ENCODE measurements around the gene PDE4A.

PDE4A gene

DNA sequence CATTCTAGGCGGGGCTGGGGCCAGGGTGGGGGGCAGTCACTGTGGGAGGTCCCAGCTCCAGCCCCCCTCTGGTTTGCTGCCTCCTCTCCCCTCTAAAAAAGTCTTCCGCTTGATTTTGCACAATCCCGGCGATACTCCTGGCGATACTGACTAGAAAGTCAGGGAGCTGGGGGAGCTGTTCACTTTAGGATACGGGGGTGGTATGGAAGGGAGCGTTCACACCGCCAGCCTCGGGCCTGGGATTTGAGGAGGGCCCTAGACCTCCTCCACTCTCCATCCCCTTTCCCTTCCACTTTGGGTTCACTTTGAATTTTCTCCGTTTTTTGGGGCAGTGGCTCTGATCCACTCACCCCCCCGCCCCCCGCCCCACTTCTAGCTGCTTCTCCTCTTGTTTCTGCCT is 47.8 kb downstream of the PDE4A start:
- DNase-seq = no peak

DNA sequence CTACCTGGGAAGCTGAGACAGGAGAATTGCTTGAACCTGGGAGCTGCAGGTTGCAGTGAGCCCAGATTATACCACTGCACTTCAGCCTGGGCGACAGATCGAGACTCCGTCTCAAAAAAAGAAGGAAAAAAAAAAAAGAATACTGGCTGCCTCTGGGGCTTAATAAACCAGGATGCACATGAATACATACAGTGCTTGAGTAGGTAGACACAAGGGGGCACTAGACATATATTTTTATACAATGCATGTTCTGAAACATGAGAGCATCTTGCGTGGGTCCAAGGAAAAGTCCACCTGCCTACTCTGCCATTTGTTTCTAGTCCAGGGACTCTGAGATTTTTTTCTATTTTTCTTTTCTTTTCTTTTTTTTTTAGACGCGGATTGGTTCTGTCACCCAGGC is 51.6 kb downstream of the PDE4A start:
- DNase-seq = no peak

GRCh38 chr19:10473192-10473591 is 52.9 kb downstream of the PDE4A start:
- no peak for DNase-seq

- no peak for DNase-seq
Observed at GRCh38 chr19:10474962-10475451, 54.7 kb downstream of the PDE4A start.

GRCh38 chr19:10478476-10478875 is 58.1 kb downstream of the PDE4A start:
- no peak for DNase-seq

DNA sequence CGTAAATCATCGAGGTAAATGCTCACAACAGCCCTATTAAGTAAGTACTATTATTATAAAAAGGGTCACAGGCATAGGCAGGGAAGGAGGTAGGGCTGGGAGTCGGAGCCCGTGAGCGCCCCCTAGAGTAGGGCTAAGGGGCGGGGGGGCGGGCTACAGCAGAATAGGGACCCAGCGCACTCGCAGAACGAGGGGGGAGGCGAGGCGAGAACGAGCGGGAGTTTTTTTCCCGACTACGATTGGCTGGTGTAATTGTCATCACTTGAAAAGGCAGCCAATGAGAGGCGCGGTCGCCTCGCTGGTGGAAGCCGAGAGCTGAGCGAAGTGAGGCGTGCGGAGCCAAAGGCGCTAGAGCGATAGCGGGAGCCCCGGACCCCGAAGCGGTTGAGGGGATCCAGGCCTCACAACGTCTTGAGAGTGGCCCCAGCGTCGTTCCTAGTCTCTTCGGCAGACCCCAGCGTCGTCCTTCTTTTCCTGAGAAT is 58.6 kb downstream of the PDE4A start:
- DNase-seq = peak; percentile 94 to 96

DNA sequence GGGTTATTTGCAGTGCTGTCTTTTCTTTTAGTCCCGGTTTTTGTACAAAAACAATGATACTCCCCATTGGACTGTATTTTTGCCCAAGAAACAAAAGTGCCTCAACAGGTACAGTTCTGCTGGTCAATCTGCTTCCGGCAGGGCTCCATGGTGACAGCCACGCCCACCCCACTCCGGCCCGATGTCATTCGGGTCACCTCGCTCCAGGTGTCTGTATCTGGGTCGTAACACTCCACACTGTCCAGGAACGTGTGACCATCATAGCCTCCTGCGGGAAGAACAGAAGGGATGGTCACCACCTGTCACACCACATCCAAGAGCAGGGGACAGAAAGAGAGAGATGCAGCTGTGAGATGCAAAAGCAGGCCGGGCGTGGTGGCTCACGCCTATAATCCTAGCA is 66.2 kb downstream of the PDE4A start:
- DNase-seq = no peak

GRCh38 chr19:10491472-10492047 is 71.2 kb downstream of the PDE4A start:
- no peak for DNase-seq

GRCh38 chr19:10497371-10497770 is 77.0 kb downstream of the PDE4A start:
- DNase-seq = no peak

DNA sequence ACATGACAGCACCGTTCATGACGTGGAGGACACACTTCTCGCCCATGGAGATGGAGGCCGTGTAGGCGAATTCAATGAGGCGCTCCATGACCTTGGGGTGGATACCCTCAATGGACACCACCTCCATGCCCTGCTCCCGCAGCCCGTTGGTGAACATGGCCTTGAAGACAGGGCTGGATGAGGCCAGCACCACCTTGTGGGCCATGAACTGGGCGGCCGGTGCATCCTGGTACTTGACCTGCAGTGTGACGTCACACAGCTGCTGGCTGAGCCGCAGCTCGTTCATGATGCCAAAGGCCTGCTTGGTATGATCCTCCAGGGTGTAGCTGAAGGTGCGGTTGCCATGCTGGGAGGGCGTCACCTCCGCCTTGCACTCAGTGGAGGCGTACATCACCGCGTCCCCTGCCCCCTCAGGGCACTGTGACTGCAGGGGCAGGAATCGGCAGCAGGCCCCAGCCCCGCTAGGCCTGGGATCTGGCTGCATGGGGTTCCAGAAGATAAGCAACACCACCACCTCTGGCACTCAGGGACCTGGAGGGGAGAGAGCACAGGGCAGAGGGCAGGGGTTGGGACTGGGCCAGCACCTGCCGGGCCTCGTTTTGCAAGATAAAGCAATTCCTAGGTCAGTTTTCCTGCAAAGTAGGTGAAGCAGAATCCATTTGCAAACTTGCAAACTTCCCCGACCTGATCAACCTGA is 79.4 kb downstream of the PDE4A start:
- DNase-seq = no peak

GRCh38 chr19:10500247-10500592 is 79.9 kb downstream of the PDE4A start:
- no peak for DNase-seq

DNA sequence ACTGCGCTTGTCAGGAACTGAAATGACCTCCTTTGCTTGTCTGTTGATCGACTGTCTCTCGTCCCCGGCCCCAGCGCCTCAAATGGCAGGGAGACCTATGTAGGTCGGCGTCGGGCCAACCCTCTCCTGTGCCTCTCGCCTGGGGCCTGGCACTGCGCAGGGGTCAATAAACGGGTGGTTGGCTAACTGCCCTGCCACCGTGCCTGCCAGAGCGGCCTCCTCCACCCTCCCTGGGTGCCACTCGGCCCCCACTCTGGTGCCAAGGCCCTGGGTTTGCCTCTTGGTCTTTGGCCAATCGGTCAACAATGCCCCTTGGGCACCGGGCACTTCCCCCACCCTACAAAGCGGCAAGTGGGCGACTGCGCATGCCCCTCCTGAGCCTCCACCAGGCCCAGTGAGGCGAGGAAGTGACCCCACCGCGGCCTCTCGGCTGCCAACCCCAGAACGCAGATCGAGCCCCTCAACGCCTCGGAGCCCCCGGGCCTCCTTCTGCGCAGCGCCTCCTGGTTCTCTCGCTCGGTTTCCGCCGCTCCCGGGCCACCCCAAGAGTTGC is 81.7 kb downstream of the PDE4A start:
- peak in 1 of 2 donors; percentile 75 for DNase-seq

GRCh38 chr19:10502524-10503001 is 82.2 kb downstream of the PDE4A start:
- DNase-seq = peak; percentile 85 to 87

DNA sequence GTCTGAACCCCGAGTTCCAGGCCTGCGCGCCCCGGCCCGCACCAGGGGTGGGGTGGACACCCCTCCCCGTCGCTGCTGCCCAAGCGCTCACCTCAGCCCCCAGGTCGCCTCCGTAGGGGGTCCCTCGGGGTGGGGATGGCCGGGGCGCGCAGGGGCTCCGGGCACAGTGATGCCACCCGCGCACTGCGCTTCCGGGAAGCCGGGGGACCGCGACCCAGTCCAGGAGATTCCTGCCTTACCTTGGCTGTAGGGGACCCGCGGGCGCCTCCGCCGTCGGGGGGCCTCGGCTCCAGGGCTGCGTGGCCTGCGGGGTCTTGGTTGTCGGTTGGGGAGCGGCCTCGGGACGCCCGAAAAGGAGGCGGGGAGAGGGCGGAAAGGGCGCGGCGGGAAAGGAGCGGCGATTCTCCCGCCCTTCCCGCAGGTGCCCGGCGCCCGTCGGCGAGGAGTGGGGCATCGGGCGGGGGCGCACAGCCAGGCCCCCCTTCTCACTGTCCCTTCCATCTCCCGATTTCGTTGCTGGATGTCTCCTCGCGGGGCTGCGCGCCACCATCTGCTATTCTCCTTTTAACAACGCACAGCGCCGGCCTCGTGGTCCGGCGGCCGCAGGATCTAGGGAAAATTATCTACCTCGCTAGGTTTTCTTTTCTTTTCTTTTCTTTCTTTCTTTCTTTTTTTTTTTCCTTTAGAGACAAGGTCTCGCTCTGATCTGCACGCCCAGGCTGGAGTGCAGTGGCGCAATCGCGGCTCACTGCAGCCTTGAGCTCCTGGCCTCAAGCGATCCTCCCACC is 82.9 kb downstream of the PDE4A start, which contains the start of gene KEAP1:
TSS of gene KEAP1 (minus strand) at position 355 of the 788 bp plus-strand sequence. CDS start 3,323 bp downstream, outside the sequence.
- DNase-seq = peak in 1 of 2 donors; percentile 63

- DNase-seq = peak in 1 of 2 donors; percentile 62
Observed at GRCh38 chr19:10505583-10506229, 85.4 kb downstream of the PDE4A start.

DNA sequence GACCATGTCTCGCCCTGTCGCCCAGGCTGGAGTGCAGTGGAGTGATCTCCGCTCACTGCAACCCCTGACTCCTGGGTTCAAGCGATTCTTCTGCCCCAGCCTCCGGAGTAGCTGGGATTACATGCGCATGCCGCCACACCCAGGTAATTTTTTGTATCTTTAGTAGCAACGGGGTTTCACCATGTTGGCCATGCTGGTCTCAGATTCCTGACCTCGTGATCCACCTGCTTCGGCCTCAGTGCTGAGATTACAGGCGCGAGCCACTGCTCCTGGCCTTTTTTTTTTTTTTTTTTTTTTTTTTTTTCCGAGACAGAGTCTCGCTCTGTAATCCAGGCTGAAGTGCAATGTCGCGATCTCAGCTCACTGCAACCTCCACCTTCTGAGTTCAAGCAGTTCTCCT is 87.7 kb downstream of the PDE4A start:
- DNase-seq = no peak

DNA sequence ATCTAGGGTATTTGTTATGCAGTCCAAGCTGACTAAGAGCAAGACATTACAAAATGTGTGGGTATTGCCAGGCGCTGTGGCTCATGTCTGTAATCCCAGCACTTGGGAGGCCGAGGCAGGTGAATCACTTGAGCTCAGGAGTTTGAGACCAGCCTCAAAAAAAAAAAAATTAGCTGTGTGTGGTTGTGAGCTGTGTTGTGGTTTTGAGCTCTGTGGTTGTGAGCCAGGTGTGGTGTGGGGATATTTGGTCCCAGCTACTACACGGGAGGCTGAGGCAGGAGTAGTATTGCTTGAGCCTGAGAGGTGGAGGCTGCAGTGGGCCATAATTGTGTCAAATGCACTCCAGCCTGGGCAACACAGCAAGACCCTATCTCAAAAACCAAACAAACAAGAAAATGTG is 88.4 kb downstream of the PDE4A start:
- no peak for DNase-seq

DNA sequence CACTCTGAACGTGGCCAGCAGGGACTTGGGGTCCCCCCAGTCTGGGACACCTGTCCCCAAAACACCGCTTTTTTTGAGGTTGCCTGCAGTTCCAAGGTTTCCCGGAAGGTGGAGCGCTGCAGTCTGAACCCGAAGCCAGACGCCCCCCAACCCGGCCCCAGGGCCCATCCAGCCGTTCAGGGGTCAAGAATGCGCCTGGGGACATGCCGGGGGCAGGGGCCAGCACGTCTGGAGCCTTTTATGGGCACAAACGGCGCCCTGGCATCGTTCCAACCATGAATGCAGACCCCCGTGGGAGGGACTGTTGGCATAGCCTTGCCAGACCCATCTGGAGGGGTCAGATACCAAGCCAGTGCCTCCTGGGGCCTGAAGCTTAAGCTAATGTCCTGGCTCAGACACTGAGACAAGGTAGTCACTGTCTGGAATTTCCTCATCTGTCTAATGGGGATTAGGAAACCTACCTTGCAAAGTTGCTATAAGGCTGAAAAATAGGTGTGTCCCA is 90.0 kb downstream of the PDE4A start:
- DNase-seq = no peak

- no peak for DNase-seq
Observed at GRCh38 chr19:10513223-10513622, 92.9 kb downstream of the PDE4A start.

DNA sequence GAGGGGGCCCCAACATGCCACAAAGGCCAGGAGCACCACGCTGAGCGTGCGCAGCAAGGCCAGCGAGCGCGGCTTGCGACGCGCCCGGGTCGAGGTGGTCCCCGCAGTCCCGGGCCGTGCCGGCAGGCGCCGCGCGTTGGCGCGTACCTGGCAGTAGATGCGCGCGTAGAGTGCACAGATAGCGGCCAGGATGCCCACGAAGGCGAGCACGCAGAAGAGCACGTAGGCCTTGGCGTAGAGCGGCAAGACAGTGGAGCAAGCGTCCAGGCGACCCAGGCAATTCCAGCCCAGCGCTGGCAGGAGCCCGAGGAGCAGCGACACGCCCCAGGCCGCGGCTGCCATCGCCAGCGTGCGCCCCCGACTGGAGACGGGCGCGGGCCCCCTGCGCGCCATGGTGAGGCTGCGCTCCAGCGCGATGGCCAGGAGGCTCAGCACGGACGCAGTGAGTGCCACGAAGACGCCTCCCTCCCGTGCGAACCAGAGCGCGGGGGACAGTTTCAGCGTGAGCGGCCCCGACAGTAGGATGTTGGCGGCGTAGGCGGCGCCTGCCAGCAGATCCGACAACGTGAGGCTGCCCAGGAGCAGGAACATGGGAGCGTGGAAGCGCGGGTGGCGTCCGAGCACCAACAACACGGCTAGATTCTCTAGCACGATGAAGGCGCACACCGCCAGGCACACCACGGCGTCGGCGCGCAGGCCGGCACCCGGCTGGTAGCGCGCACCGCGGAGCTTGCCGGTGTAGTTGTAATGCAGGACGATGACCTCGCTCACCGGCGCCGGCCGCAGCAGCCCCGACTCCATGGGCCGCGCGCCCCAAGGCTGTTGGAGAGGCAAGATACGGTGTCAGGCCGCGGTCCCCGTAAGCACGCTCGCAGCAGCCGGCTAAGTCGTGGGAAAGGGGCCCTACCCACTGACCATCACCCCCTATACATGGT is 94.1 kb downstream of the PDE4A start:
- DNase-seq = peak in 1 of 2 donors; percentile 16

GRCh38 chr19:10516064-10516385 is 95.7 kb downstream of the PDE4A start:
- no peak for DNase-seq
